Measurements from ENCODE around the gene KCNB1.

- TF ChIP-seq CTCF (conservative IDR thresholded peaks at IDR 0.05; ENCODE audit: low read depth, low read length) (no peak), POLR2A (IDR thresholded peaks at IDR 0.05; ENCODE audit: low read depth, low read length) (no peak), CEBPB (IDR thresholded peaks at IDR 0.05; ENCODE audit: low read depth, low read length) (no peak), MAFK (IDR thresholded peaks at IDR 0.05; ENCODE audit: low read depth, low read length) (no peak), RCOR1 (IDR thresholded peaks at IDR 0.05; ENCODE audit: insufficient replicate concordance, low read length) (no peak)
Observed at GRCh38 chr20:49397525-49397924, 84.9 kb downstream of the KCNB1 start.

All from IMR-90 (cell line).